Natural killer cell (primary cell): ENCODE data around the gene ARL2BP. TPM values are rescaled to one million over a fixed set of nuclear protein-coding genes. Genes with fewer than 3 reads are reported as not detected.

Experiments used
- ATAC-seq, 3 donors: fragments of 150-1000 bp in 2 of 3; fragments of 200-7000 bp in 1 of 3; cut with Tn5 transposase; 1 replicate in 1 of 3; 2 replicates in 2 of 3; pipeline ENCODE4 v1.10.0; 2021; ENCODE audit warnings: mild to moderate bottlenecking in 2 of 3, moderate library complexity in 2 of 3
- DNase-seq, 2 donors: peaks; one replicate each; pipeline versions ENCODE4 v3.0.0 to v3.0.0-alpha.2; 2013 to 2021; ENCODE audit warnings: mixed read lengths in 1 of 2
- H3K27ac ChIP-seq: one replicate; pipeline ENCODE4 v1.5.1; 2013; ENCODE audit warnings: mild to moderate bottlenecking, low read length
- H3K27me3 ChIP-seq: one replicate; pipeline ENCODE4 v1.6.1; 2013; ENCODE audit warnings: low read length; ENCODE audit not compliant: control insufficient read depth, insufficient read depth
- H3K36me3 ChIP-seq: one replicate; pipeline ENCODE4 v1.6.1; 2013; ENCODE audit warnings: low read length; ENCODE audit not compliant: control insufficient read depth, insufficient read depth
- H3K4me1 ChIP-seq: one replicate; pipeline ENCODE4 v1.6.1; 2013; ENCODE audit warnings: low read length; ENCODE audit not compliant: control insufficient read depth, insufficient read depth
- H3K4me3 ChIP-seq: one replicate; pipeline ENCODE4 v1.5.1; 2013; ENCODE audit warnings: low read length
- H3K9me3 ChIP-seq: one replicate; pipeline ENCODE4 v1.6.1; 2013; ENCODE audit warnings: low read length; ENCODE audit not compliant: control insufficient read depth, insufficient read depth
- H3K27ac Mint-ChIP-seq, 2 donors: one replicate each; pipeline ENCODE4 v1.8.0; 2022; ENCODE audit warnings: mild to moderate bottlenecking in 2 of 2, mixed read lengths in 2 of 2, moderate library complexity in 1 of 2
- H3K27me3 Mint-ChIP-seq, 2 donors: one replicate each; pipeline ENCODE4 v1.8.0; 2022; ENCODE audit warnings: low read depth in 2 of 2, mixed read lengths in 2 of 2
- H3K36me3 Mint-ChIP-seq: one replicate; pipeline ENCODE4 v1.8.0; 2022; ENCODE audit warnings: mixed read lengths
- H3K4me1 Mint-ChIP-seq, 2 donors: one replicate each; pipeline ENCODE4 v1.8.0; 2022; ENCODE audit warnings: mixed read lengths in 2 of 2
- H3K4me3 Mint-ChIP-seq: one replicate; pipeline ENCODE4 v1.8.0; 2022; ENCODE audit warnings: mild to moderate bottlenecking, moderate library complexity, mixed read lengths
- H3K9me3 Mint-ChIP-seq, 2 donors: one replicate each; pipeline ENCODE4 v1.8.0; 2022; ENCODE audit warnings: mixed read lengths in 2 of 2
- CTCF ChIP-seq: fragments of 200-600 bp; IDR thresholded peaks from one replicate; pipeline ENCODE4 v1.8.0; 2022; ENCODE audit warnings: antibody characterized with exemption
- WGBS: methylation state at CpG from one replicate; pipeline ENCODE4 v1.1.7; 2013; ENCODE audit warnings: missing lambda C conversion rate; ENCODE audit not compliant: insufficient coverage; 5-methylcytosine and 5-hydroxymethylcytosine counted together
- intact Hi-C: fragments of 100-400 bp; cut with micrococcal nuclease; formaldehyde crosslinking; loops from one replicate; pipeline ENCODE4 v1.14.2; 2022
- total RNA-seq, 4 donors: library from RNA; stranded (reverse); fragments of 120-200 nt in 1 of 4; gene quantifications; one replicate each; pipeline versions ENCODE4 v1.2.3 to v1.2.4, GENCODE V29; 2013 to 2022

ARL2BP gene
- total RNA-seq, 3 donors from 2014 or later (not counting 1 experiment from before 2014, with no cell fraction given), result 36.5 to 44.4 (median 43.7) TPM

GRCh38 chr16:57258226-57258909 is 13.3 kb downstream of the ARL2BP start:
- TF ChIP-seq CTCF, result no peak
- Mint-ChIP-seq H3K27ac (no peak overlapping the region), H3K27me3 (no peaks in the 10 kb centered on the region), H3K4me1 (peaks cover 5% of the 10 kb centered on the region in 2 donors), H3K9me3 (no peaks in the 10 kb centered on the region), H3K4me3 (no peak overlapping the region), H3K36me3 (no peaks in the 10 kb centered on the region)
- intact Hi-C loops, result no loop called here
- Histone ChIP-seq H3K9me3 (no peaks in the 10 kb centered on the region), H3K36me3 (peaks cover 13% of the 10 kb centered on the region), H3K4me1 (peaks cover 13% of the 10 kb centered on the region), H3K4me3 (no peak overlapping the region), H3K27me3 (no peaks in the 10 kb centered on the region), H3K27ac (no peak overlapping the region)
- 98% methylated on average over 18 of the region's 18 CpGs for WGBS
- ATAC-seq (no peak), DNase-seq (no peak)

GRCh38 chr16:57258910-57259475 is 13.9 kb downstream of the ARL2BP start:
- Mint-ChIP-seq H3K27ac (no peak overlapping the region), H3K4me1 (peaks cover 5% of the 10 kb centered on the region in 2 donors), H3K27me3 (no peaks in the 10 kb centered on the region), H3K9me3 (no peaks in the 10 kb centered on the region), H3K36me3 (no peaks in the 10 kb centered on the region), H3K4me3 (no peak overlapping the region)
- ATAC-seq, result no peak
- TF ChIP-seq CTCF, result no peak
- Histone ChIP-seq H3K36me3 (peaks cover 7% of the 10 kb centered on the region), H3K27me3 (no peaks in the 10 kb centered on the region), H3K4me1 (peaks cover 13% of the 10 kb centered on the region), H3K9me3 (no peaks in the 10 kb centered on the region), H3K4me3 (no peak overlapping the region), H3K27ac (no peak overlapping the region)
- intact Hi-C loops, result no loop called here
- WGBS, result 80% methylated on average over 1 of the region's 1 CpG
- DNase-seq, result no peak

DNA sequence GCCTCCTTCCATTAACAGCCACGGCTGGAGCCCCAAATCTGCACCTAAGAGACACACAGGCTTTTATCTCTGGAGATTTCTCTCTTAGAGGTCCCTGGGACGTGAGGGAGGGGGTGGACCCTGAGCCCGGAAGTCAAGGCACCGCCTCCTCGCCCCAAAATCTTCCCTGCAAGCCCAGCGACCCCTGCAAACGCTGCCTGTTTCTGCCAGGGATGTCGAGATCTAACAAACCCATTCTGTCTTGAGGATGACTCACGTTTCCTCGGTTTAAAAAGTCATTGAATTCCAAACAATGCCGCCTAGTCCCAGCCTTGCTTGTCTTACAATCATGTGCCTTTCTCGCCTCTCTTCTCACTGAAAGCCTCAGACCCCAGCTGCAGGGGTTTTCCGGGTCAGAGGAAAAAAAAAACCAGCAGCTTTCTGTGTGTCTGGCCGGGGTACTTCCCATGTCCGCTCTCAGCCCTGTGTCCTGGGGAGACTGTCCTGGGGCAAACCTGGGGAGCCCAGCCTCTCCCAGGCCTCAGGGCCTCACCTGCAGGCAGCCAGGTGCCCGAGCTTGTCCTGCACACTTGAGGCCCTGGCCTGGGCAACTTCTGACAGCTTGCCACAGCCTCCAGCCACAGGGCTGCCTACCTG is 15.4 kb downstream of the ARL2BP start:
- no peaks in the 10 kb centered on the region for H3K27me3 ChIP-seq
- Mint-ChIP-seq H3K4me3 (peak overlapping the region; percentile 74), H3K27ac (peak overlapping the region; percentile 74 to 86), H3K4me1 (peaks cover 5% of the 10 kb centered on the region in 2 donors), H3K9me3 (no peaks in the 10 kb centered on the region), H3K27me3 (no peaks in the 10 kb centered on the region), H3K36me3 (no peaks in the 10 kb centered on the region)
- peak; percentile 68 to 85 (median 84) for ATAC-seq
- H3K27ac ChIP-seq, result no peak overlapping the region
- no peak overlapping the region for H3K4me3 ChIP-seq
- no peaks in the 10 kb centered on the region for H3K9me3 ChIP-seq
- TF ChIP-seq CTCF, result no peak
- intact Hi-C loops, result no loop called here
- peaks cover 13% of the 10 kb centered on the region for H3K4me1 ChIP-seq
- WGBS, result 56% methylated on average over 16 of the region's 16 CpGs
- H3K36me3 ChIP-seq, result peaks cover 3% of the 10 kb centered on the region
- peak in 1 of 2 donors; percentile 50 for DNase-seq
